ENCODE measurements around the gene PLK1. TPM values are rescaled to one million over a fixed set of nuclear protein-coding genes. Genes with fewer than 3 reads are reported as not detected.

The PLK1 gene
- total and polyA plus RNA-seq, 2 of the 4 experiments (the other 2 are of a cell fraction) = 19.4 to 59.0 TPM

DNA sequence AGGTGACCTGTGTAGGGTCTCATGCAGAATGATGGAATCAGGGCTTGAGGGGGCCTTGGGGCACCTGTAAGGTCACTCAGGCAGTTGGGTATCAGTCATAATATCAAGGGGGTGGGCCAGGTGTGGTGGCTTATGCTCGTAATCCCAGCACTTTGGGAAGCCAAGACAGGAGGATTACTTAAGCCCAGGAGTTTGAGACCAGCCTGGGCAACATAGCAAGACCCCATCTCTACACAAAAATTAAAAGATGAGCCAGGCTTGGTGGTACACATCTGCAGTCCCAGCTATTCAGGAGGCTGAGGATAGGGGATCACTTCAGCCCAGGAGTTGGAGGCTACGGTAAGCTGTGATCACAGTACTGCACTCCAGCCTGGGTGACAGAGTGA, 26.8 kb downstream of the PLK1 start:
- no peak overlapping the region for H2AK5ac ChIP-seq (ENCODE audit: low read depth, low read length)
- H4K8ac ChIP-seq (ENCODE audit: low read depth in 2 of 2, low read length in 2 of 2) = no peak overlapping the region
- no CpG with 5 or more reads among the region's 2 CpGs for WGBS, 2 experiments (ENCODE audit: extremely low coverage in 2 of 2, insufficient read length in 1 of 2)
- no peak overlapping the region for H3K14ac ChIP-seq (replicated peaks; ENCODE audit: low read depth, low read length)
- in situ Hi-C loops (cut with MboI; ENCODE audit: low sequenced_read_pairs) (no loop called here), dilution Hi-C loops (cut with HindIII; ENCODE audit: low sequenced_read_pairs, unreplicated experiment) (no loop called here), intact Hi-C loops (cut with micrococcal nuclease) (no loop called here)
- no peaks in the 10 kb centered on the region for H3K36me3 ChIP-seq (ENCODE audit: control insufficient read depth, insufficient read depth, low read length)
- H3K79me1 ChIP-seq (ENCODE audit: low read depth in 1 of 2, low read length in 2 of 2) = no peaks in the 10 kb centered on the region
- ATAC-seq (ENCODE audit: low read depth) (no peak), DNase-seq (no peak)
- H3K56ac ChIP-seq (ENCODE audit: extremely low read depth, insufficient read depth, low read length) = no peak overlapping the region
- no peak overlapping the region for H2BK5ac ChIP-seq (ENCODE audit: low read depth, low read length, poor library complexity, severe bottlenecking)
- CTCF ChIA-PET = no interaction called here
- H3K4me2 ChIP-seq (ENCODE audit: low read depth, low read length) = no peak overlapping the region
- POLR2A ChIA-PET (ENCODE audit: unreplicated experiment) = no interaction called here
- no peak overlapping the region for H4K5ac ChIP-seq (ENCODE audit: low read depth, low read length)
- H2BK20ac ChIP-seq (ENCODE audit: low read depth, low read length) = no peak overlapping the region
- no peaks in the 10 kb centered on the region for H3K9me1 ChIP-seq (ENCODE audit: insufficient read depth, low read length)
- no peaks in the 10 kb centered on the region for H3K4me1 ChIP-seq (ENCODE audit: control insufficient read depth, insufficient read depth, low read length)
- no peaks in the 10 kb centered on the region for H4K20me1 ChIP-seq (ENCODE audit: insufficient read depth, low read length)
- no peak overlapping the region for H4K91ac ChIP-seq (ENCODE audit: insufficient read depth, low read depth, low read length)
- H2BK15ac ChIP-seq (ENCODE audit: low read depth, low read length) = no peak overlapping the region
- no peak overlapping the region for H3K4me3 ChIP-seq (ENCODE audit: insufficient read depth, low read depth, low read length)
- no peak overlapping the region for H3K27ac ChIP-seq (ENCODE audit: insufficient read depth, low read length)
- BruUV-seq (replicated peaks) = no TSS peak
- H3K18ac ChIP-seq (ENCODE audit: low read depth, low read length) = no peak overlapping the region
- no peak overlapping the region for H3K9ac ChIP-seq (ENCODE audit: low read depth, low read length)
- no peak overlapping the region for H3K4ac ChIP-seq (ENCODE audit: low read depth, low read length)
- H2AFZ ChIP-seq (replicated peaks; ENCODE audit: low read length, poor library complexity) = no peak overlapping the region
- H3K23ac ChIP-seq (ENCODE audit: low read depth, low read length) = no peak overlapping the region
- TF ChIP-seq NFE2L2 (IDR thresholded peaks at IDR 0.05; ENCODE audit: low read depth, low read length) = no peak
- TF ChIP-seq RFX5 (IDR thresholded peaks at IDR 0.05; ENCODE audit: low read depth, low read length) = no peak
- no peak for TF ChIP-seq ELK1 (IDR thresholded peaks at IDR 0.05; ENCODE audit: borderline replicate concordance, low read depth, low read length)
- no peak for TF ChIP-seq RCOR1 (IDR thresholded peaks at IDR 0.05; ENCODE audit: insufficient replicate concordance, low read length)
- H3K27me3 ChIP-seq (ENCODE audit: control insufficient read depth, insufficient read depth, low read length) = no peaks in the 10 kb centered on the region; the same call in 1 of the 2 replicates
- peaks cover 10% of the 10 kb centered on the region for H3K9me3 ChIP-seq (ENCODE audit: control insufficient read depth, insufficient read depth, low read length)
- no peak overlapping the region for H2BK120ac ChIP-seq (ENCODE audit: low read depth, low read length)
- no peak overlapping the region for H2AK9ac ChIP-seq (replicated peaks; ENCODE audit: low read depth, low read length, poor library complexity)

All from IMR-90 (cell line).